Activated gamma-delta T cell (primary cell): ENCODE measurements around the gene TATDN2.
"Not testable (repeated sequence)": the region's sequence is repeated elsewhere in the genome, so short reads cannot be mapped to it uniquely, and the experiment has no call there.

Experiments
- DNase-seq: peaks from one replicate; lab custom pipeline; 2025; lab: John Stamatoyannopoulos, UW

Gene TATDN2

DNA sequence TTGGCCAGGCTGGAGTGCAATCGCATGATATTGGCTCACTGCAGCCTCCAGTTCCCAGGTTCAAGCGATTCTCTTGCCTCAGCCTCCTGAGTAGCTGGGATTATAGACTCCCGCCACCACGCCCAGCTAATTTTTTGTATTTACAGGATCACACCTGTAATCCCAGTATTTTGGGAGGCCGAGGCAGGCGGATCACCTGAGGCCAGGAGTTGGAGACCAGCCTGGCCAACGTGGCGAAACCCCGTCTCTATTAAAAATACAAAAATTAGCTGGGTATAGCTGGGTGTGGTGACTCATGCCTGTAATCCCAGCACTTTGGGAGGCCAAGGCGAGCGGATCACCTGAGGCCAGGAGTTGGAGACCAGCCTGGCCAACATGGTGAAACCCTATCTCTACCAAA lies 24.2 kb downstream of the TATDN2 start:
- not testable (repeated sequence) for DNase-seq

DNA sequence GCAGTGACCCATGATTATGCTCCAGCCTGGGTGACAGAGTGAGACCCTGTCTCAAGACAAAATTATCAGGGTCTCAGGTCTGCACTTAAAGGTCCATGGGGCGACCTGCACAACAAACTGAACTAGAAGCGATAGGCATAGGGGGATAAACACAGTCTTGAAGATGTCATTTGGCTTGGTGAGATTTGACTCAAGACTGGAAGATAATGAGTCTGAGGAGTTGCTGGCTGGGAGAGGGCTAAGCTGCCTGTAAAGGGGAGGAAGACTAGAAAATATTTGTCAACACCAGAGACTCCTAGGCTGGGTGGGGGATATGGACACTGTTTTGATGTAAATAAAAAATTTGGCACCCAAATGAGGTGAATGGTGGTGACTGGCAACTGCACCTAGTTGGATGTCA lies 24.7 kb downstream of the TATDN2 start:
- DNase-seq = no peak

DNA sequence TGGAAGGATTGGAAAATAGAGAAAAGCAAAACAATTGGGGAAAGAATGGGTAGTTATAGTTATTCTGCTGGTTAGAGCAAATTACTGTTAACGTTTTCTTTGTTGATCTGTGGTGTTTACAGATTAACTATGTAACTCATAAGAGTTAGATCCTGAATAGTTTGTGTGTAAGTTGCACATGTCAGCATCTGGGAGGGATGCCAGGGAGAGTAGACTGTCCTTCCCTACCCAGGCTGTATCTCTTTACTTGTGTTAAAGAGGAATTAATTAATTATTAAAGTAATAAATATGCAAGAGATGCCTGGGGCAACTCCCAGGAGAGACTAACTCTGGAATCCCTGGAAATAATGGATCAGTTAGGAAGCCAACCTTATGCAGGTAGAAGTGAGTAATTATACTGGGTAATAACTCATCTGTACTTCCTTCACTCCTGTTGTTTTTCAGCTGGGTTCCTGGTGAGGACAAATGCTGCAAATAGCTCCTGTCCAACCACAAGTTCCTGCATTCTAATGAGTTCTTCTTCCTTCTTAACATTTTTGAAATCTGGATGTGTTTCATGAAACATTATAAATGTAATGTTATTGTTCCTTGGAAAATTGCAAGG lies 25.5 kb downstream of the TATDN2 start:
- no peak for DNase-seq

DNA sequence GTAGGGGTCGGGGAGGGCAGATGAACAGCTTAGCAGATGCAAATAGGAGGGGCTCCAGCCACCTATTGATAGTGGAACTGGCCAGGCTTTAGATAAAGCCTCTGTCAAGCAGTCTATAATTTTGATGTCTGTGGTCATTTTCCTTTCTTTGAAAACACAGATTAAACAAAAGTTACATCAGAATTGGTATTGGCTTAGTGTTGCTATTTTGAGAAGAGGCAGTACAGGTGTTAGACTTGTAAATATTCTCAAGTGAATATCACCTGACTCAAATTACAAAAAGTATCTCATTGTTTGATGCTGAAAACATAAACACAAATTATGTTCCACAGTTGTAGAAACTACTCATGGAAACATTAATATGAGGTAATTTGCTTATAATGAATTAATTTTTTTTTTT lies 26.3 kb downstream of the TATDN2 start:
- DNase-seq = no peak

DNA sequence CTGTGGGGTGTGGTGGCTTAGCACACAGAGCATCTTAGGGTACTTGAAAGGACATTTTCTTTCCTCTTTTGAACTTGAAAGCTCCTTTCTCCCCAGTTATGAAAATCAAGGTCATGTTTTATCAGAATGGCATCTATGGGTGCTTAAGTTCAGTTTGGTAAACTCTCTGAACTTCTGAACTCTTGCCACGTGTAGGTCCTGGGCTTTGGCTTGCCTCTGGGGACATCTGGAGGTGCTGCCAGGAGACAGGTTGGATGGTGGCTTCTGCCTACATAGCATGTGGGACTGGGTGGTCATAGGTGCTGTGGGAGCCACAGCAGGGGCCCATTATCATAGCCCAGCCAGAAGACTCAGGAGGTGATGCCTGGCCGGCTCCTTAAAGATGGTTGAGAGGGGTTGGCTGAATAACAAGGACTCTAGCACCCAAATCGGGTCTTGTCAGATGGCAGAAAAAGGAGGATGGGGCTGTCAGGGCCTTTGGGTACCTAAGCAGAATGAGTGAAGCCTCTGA lies 28.9 kb downstream of the TATDN2 start:
- DNase-seq = no peak

DNA sequence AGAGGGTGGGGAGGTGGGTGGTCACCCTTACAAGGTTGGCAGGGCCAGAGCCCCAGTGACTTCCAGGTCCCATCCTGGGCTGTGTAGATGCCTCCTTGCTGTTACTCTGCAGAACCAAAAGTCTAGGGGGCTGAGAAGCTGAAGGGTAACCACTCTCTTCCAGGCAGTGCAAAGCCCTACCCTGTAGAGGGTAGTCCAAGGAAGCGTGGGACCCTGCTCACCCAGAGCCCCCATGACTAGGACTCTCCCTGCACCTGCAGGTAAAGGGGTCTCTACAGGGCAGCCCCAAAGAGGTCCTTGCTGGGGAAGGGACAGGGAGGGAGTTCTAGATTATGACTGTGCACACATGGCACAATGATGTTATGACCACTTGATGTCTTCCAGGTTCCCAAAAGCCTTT lies 30.2 kb downstream of the TATDN2 start:
- no peak for DNase-seq

DNA sequence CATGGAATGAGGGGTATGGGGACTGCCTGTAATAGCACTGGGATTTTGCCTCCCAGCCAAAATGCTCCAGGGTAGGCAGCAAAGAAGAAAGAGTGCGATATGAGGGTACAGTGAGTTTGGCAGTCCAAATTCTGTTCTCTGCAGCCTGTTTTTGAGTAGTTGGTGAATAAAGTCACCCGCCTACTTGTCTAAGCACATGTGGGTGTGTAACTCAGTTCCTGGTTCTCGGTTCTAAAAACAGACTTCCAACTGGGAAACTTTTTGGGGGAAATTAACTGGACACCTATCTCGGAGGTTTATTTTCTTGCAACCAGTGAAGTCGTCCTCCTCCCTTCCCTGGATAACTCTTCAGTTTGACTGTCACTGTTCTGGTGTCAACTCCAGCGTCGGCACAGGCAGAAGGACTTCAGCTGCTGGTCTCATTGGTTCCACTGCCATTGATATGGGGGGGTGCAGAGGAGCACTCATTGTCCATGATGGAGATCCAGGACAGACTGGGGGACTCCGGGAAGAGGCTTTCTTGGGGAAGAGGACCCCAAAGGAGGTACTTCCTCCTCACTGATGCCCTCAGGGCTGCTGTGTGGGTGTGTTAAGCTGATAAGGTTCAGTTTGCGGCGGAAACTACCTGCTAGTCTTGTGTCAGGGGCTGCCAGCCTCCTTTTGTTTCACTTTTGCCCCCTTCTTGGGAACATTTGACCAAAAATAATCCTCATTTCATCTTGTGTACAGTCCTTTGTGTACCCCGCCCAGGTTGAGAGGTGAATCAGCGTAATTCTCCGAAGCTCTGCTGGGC lies 31.3 kb downstream of the TATDN2 start:
- DNase-seq = no peak

DNA sequence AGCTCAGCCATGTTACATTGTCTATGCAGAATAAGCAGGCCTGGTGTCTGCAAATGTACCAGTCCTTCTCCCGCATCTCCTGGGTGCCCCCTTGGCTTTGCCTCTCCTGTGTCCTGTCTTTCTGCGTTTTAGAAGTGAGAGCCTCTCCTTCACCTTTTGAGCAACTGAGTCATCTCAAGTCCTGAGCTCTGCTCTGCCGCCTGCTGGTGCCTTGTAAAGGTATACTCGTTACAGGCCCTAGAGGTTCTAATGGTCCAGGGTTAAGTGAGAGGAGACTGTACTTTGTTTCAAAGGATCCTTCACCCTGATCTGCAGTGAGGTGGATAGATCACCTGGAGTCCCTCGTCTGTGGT lies 31.9 kb downstream of the TATDN2 start:
- DNase-seq = no peak

DNA sequence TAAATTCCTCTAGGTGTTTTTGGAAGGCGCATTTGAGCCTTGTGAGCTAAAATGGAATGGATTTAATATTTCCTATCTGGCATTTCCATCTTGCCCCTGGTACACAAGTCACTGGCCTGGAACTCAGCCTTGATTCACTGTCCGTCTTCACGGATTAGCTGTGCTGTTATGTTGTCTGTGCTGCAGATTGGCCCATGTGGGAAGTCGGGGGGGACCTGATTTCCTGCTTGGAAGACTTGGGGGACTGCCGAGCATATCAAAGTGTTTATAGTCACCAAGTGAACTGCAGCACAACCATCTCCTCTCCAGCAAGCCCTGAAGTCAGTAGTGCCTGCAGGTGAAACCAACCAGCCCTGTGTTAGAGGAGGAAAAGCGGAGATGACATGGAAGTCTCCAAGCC lies 32.3 kb downstream of the TATDN2 start:
- DNase-seq = no peak

DNA sequence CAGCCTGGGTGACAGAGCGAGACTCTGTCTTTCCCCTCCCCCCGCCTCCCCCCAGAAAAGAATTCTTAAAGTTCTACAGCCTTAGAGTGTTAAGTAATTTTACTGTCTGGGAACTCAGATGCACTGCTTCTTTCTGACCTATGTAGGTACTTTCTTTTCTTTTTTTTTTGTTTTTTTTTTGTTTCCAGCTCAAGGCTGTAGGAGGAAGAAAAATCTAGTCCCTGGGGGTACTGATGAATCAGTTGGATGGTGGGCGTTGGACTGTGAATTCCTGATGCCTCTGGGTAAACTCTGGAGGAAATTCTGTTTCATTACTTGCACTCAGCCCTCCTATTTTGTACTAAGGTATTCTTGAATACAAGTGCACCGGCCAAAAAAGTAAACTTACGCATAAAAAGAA lies 33.7 kb downstream of the TATDN2 start:
- DNase-seq = no peak

DNA sequence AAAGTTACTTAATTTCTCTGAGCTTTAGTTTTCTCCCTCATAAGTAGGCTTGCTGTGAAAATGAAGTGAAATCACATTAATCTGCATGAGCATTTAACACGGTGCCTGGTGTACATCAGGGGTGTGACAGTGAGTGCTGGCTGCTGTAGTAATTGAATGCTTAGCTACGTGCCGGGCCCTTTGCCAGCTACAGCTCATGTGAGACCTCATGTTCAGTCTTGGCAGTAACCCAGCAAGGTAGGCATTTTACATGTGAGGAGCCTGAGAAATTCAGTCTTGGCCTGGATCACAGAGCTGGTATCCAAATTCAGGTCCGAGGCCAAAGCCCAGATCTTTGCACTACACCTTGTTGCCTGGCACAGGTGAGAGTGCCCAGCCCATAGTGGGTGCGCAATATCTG lies 35.4 kb downstream of the TATDN2 start:
- DNase-seq = no peak

DNA sequence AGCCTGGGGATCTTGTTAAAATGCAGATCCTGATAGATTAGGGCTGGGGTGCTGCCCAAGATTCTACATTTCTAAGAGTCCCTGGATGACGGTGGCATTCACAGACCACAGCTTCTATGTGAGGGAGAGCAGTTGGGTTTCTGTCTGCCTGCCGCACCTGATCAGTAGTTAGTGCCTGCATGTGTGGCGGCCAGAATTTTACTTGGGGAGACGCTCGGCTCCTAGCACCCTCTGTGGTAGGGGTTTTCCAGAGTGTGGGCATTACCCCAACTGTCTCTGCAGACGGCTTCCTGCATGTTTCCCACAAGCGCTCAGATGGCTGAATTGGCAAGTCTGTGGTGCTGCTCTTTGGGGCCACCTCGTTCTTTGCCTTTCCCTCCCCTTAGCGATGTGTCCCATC lies 36.2 kb downstream of the TATDN2 start:
- no peak for DNase-seq

DNA sequence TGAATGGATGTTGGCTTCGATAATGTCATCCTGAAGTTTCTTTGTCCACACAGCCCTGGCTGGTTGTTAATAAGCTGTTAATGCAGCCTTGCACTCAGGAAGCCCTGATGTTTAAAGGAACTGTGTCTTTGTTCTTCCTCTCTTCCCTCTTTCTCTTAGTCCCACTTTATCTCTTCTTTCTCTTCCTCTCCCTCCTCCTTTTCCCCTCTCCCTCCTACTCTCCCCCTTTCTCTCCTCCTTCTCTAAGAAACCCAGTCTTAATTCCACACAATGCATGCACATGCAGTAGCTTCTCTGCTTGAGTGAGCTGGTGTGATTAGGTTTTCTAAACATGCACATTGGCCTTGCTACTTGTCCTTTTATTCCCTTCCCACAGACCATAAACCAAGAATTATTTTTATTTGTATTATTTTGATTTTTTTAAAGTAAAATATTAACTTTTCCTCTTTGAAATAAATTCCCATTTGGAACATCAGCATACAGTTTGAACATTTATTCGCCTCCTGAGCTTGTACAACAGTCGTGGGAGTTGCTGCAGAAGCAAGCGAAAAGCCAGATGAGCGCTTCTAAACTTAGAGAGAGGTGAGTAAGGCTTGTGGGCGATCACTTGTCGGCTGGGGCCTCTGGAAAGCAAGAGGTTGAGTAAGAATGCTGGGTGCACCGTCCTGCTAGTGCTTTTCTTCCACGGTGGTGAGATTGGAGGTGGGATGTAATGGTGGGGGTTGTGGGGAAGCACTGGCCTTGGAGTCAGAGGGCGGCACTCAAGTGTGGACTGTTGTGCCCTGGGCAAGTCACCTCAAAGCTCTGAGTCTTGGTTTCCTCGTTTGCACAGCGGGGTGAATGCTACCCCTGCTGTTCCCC lies 37.2 kb downstream of the TATDN2 start:
- no peak for DNase-seq

DNA sequence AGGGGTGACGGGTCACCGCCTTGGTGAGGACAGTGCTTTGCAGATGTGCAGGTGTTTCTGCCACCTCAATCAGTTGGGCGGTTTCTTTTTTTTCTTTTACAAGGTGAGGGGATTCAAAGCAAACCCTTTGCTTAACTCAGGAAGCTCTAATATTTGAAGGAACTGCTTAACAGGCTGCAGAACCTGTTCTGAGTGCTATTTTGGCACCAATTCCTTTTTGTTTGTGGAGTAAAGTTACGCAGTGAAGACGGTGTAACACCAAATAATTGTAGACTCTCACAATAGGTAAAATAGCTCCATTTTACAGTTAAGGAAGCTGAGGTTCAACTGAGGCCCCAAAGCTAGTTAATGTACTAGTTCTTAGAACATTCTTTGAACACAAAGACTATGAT lies 37.9 kb downstream of the TATDN2 start:
- DNase-seq = no peak

DNA sequence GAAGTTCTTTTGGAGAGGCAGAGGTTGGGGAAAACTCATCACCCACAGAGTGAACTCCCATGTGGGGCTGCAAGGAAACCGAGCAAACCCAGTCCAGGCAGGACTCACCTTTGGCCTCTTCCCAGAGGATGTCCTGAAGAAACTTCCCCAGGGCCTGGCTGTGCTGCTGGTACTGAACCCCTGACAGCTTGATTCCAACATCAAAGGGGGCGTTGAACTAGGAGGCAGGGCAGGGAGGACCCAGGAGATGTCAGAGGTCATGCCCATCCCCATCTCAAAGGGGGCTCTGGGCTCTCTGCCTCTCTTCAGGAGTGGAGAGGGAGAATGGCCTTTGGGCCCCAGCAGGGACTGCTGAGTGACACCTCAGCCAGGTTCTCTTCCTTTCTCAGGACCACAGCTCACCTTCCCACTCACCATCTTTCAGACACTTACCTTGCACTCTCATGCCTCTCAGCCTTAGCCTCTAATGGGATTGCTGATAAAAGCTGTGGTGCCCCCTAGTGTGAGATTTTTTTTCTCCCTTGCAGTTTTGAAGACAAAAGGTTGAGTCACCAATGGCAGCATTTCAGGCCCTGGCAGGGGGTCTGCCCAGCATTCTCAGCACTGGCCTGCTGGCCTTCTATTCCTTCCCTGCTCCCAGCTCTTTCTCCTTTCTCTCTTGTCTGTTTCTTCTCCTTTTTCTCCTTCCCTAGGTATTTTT lies 38.5 kb downstream of the TATDN2 start:
- no peak for DNase-seq

DNA sequence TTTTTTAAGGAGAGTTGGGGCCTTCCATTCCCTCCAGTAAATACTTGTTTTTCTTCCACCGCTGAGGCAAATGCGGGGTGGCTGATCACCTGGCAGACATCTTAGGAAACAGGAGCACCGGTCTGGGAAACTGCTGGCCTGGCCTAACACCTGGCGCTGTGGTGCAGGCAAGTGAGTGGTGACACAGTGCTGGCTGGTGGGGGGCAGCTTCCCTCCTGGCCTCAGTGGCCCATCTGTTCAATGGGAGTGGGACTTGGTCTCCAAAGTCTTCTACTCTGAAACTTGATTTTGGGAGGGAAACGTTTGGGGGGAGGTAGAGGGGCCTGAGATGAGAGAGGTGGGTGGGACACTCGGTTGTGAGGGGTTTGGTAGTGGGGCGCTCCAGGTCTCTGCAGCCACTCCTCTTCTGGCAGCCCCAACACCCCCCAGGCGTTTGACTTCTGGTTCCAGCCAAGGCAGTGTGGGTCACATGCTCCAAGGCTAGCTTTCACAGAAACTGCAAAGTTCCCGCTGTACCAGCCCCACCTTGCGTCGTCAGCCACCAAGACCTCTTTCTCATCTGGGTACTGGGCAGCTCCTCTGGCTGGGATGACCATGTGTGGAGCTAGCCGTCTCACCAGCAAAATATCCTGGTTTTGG lies 39.8 kb downstream of the TATDN2 start:
- DNase-seq = no peak

DNA sequence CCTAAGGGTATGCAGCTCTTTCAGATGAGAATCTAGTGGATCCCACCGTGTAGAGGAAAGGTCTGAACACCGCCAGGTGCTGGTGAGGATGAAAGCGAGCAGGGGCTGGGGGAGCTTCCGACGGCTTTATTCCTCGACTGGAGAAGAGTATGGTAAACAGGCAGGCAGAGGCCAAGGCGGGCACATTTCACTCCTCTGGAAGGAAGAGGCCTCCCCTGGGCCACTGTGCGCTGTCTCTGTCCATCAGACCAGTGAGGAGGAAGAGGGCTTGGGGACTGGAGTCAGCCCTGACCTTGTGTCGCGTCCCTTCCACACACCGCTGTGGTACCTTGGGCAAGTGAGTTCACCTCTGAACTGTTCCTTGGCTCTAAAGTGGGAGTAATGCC lies 40.3 kb downstream of the TATDN2 start:
- no peak for DNase-seq

DNA sequence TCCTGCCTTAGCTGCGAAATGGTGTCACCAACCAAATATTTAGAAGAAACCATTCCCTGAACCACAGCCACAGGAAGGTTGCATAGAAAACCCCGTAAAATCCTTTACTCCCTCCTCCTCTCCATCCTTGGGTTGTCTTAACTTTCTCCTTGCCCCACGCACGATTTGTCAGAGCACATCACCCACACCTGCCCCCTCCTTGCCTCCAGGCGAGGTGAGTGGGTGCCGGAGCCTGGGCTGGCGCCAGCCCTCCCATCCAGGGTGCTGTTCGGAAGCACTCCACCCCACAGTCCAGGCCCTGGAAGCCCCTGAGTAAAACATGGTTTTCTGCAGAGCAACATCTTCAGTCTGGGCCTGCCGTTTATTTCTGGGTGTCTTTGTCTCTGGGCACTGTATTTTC lies 40.8 kb downstream of the TATDN2 start:
- no peak for DNase-seq

DNA sequence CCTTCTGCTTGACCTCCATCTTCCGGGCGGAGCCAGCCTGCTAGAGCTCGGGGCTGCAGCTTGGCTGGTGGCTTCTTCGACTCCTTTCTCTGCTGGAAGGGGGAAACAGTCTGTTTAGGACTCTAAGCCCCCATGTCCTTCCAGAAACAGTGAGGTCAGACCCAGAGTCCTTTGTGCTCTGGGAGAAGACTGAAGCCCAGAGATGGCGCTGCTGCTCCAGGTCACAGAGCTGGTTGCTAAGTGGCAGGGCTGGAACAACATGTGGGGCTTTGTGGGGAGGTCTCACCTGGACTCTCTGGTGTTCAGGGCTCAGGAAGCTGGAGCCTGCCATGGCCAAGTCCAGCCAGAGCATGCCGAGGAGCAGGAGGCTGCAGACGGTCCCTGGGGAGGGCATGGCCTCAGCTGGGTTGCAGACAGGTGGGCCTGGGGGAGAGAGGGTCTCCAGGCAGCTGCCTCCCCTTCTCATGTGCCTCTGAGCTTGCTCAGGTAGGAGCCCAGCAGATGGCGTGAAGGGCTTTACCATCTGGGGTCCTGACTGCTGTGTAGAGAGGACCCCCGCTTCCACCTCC lies 41.6 kb downstream of the TATDN2 start:
- DNase-seq = no peak

DNA sequence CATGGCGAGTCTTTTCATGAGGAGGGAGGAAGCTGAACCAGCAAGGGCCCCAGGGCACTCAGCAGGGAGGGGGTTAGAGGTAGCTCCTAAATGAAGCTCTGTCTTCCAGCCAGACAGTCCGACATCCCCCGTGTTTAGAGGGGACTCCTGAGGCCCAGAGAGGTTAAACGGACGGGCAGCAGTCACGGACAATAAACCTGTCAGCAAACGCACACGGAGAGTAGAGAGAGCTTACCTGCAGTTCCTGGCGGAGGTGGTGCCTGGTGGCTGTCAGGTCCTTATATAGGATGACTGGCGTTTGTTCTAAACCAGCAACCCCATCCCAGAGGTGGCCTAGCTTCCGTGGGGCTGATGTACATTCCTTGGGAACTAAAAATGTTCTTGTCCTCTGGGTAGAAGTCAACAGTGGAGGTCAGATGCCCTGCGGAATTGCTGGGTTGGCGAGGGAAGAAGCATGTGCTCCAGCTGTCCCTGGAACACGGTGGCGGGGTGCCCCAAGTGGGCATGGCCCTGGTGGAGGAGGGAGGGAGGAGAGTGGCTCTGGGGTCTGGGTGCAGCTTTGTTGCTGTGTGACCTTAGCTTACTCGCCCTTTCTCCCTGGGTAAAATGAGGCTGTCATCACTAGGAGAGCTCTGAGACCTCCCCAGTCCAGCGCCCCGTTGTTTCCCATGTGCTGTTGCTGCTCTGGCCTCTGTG lies 42.4 kb downstream of the TATDN2 start:
- DNase-seq = no peak

DNA sequence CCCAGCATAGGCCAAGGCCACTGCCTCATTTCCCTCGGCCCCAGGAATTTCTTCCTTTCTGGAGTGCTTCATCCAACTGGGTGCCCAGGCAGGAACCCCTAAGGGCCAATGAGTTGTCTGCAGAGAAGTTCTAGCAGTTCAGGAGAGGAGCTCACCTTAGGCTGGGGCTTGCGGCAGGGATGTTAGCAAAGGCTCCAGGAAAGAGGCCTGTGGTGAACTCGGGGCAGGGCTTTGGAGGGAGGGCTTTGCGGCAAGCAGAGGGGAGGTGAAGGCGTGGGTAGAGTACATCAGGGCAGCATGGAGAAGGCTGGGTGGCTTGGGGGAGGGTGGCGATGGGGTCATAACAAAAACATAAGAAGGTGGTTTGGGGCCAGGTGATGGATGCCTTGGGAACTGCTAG lies 43.4 kb downstream of the TATDN2 start:
- DNase-seq = no peak
